Lower lobe of right lung (tissue), 2 donors: ENCODE results near the gene NPTN. TPM values are rescaled to one million over a fixed set of nuclear protein-coding genes. Genes with fewer than 3 reads are reported as not detected.

ENCODE experiments used
- ATAC-seq, 2 donors: fragments of 200-7000 bp; cut with Tn5 transposase; one replicate each; pipeline ENCODE4 v1.9.1; 2020 to 2022; ENCODE audit warnings: mild to moderate bottlenecking in 2 of 2, moderate library complexity in 2 of 2
- DNase-seq: peaks from one replicate; pipeline ENCODE4 v3.0.0-alpha.2; 2020
- H3K27ac ChIP-seq: fragments of 200-600 bp; one replicate; pipeline ENCODE4 v1.8.0; 2022
- H3K27me3 ChIP-seq: fragments of 200-600 bp; one replicate; pipeline ENCODE4 v1.8.0; 2022; ENCODE audit warnings: low read depth
- H3K36me3 ChIP-seq: fragments of 200-600 bp; one replicate; pipeline ENCODE4 v1.8.0; 2022; ENCODE audit warnings: mild to moderate bottlenecking
- H3K4me1 ChIP-seq: fragments of 200-600 bp; one replicate; pipeline ENCODE4 v1.8.0; 2022
- H3K4me3 ChIP-seq: fragments of 200-600 bp; one replicate; pipeline ENCODE4 v1.8.0; 2022; ENCODE audit warnings: mild to moderate bottlenecking
- H3K9me3 ChIP-seq: fragments of 200-600 bp; one replicate; pipeline ENCODE4 v1.8.0; 2022
- intact Hi-C: fragments of 100-400 bp; cut with DNase I; formaldehyde crosslinking; loops from one replicate; pipeline ENCODE4 v1.11.0; 2022
- total RNA-seq: library from RNA; stranded (reverse); fragmentation: NEBNext Ultra II Directional; extraction: Animal tissue kit (Norgen Biotek cat#: 25700); gene quantifications from one replicate; pipeline ENCODE4 v1.2.1, GENCODE V29; 2021
- TF ChIP-seq, protein P1 (sequence below): fragments of 200-600 bp; IDR thresholded peaks from one replicate; pipeline ENCODE4 v1.8.0; 2022; ENCODE audit warnings: antibody characterized with exemption, mild to moderate bottlenecking
- donor health status: DM: no; HTN: yes; CAD: no; lungs with severe emphysema.

Gene NPTN
- total RNA-seq, 1 donor from 2014 or later, result 138 TPM

GRCh38 chr15:73524919-73525318 is 108.3 kb downstream of the NPTN start:
- intact Hi-C loops, result no loop called here
- TF ChIP-seq, protein P1, sequence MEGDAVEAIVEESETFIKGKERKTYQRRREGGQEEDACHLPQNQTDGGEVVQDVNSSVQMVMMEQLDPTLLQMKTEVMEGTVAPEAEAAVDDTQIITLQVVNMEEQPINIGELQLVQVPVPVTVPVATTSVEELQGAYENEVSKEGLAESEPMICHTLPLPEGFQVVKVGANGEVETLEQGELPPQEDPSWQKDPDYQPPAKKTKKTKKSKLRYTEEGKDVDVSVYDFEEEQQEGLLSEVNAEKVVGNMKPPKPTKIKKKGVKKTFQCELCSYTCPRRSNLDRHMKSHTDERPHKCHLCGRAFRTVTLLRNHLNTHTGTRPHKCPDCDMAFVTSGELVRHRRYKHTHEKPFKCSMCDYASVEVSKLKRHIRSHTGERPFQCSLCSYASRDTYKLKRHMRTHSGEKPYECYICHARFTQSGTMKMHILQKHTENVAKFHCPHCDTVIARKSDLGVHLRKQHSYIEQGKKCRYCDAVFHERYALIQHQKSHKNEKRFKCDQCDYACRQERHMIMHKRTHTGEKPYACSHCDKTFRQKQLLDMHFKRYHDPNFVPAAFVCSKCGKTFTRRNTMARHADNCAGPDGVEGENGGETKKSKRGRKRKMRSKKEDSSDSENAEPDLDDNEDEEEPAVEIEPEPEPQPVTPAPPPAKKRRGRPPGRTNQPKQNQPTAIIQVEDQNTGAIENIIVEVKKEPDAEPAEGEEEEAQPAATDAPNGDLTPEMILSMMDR, result no peak
- H3K27me3 ChIP-seq, result no peaks in the 10 kb centered on the region
- H3K4me1 ChIP-seq, result no peaks in the 10 kb centered on the region
- H3K27ac ChIP-seq, result no peak overlapping the region
- ATAC-seq, result no peak
- H3K36me3 ChIP-seq, result no peaks in the 10 kb centered on the region
- no peaks in the 10 kb centered on the region for H3K9me3 ChIP-seq
- H3K4me3 ChIP-seq, result no peak overlapping the region
- no peak for DNase-seq

DNA sequence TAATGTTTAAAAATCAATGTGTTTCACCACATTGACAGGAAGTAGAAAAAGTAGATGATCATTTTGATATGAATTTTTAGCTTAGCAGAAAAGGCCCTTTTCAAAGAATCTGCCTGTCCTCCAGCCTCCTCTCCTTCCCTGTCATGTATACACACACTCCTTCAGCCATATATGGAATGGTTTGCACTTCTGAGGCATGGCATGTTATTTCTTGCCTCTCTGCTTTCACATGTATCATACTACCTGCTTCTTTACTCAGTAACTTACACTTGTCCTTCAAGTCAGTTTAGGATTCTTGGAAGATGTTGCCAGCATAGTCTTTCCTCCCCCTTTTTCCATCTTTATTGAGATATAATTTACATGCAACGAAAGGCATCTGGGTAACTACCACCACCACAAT is 111.2 kb downstream of the NPTN start:
- no peak overlapping the region for H3K4me3 ChIP-seq
- no peak overlapping the region for H3K27ac ChIP-seq
- H3K27me3 ChIP-seq, result no peaks in the 10 kb centered on the region
- DNase-seq (no peak), ATAC-seq (no peak)
- no peaks in the 10 kb centered on the region for H3K4me1 ChIP-seq
- H3K36me3 ChIP-seq, result no peaks in the 10 kb centered on the region
- TF ChIP-seq, protein P1, result no peak
- intact Hi-C loops, result no loop called here
- no peaks in the 10 kb centered on the region for H3K9me3 ChIP-seq

GRCh38 chr15:73518876-73519733 is 114.1 kb downstream of the NPTN start:
- Histone ChIP-seq H3K4me1 (no peaks in the 10 kb centered on the region), H3K9me3 (no peaks in the 10 kb centered on the region), H3K27ac (no peak overlapping the region), H3K4me3 (no peak overlapping the region), H3K36me3 (no peaks in the 10 kb centered on the region), H3K27me3 (no peaks in the 10 kb centered on the region)
- intact Hi-C loops, result no loop called here
- TF ChIP-seq, protein P1, result no peak
- no peak for DNase-seq
- ATAC-seq, result no peak

- no peak for DNase-seq
- no peaks in the 10 kb centered on the region for H3K4me1 ChIP-seq
- intact Hi-C loops, result no loop called here
- no peak overlapping the region for H3K27ac ChIP-seq
- no peaks in the 10 kb centered on the region for H3K36me3 ChIP-seq
- H3K27me3 ChIP-seq, result no peaks in the 10 kb centered on the region
- no peak for ATAC-seq
- no peak overlapping the region for H3K4me3 ChIP-seq
- TF ChIP-seq, protein P1, result no peak
- H3K9me3 ChIP-seq, result no peaks in the 10 kb centered on the region
Observed at GRCh38 chr15:73518180-73518862, 114.9 kb downstream of the NPTN start.

- TF ChIP-seq, protein P1, result no peak
- intact Hi-C loops, result no loop called here
Observed at GRCh38 chr15:73517566-73517965, 115.6 kb downstream of the NPTN start.

More at GRCh38 chr15:73517566-73517965, 115.6 kb downstream of the NPTN start:
- no peaks in the 10 kb centered on the region for H3K36me3 ChIP-seq
- H3K27ac ChIP-seq, result no peak overlapping the region
- DNase-seq (no peak), ATAC-seq (no peak)
- no peak overlapping the region for H3K4me3 ChIP-seq
- no peaks in the 10 kb centered on the region for H3K4me1 ChIP-seq
- no peaks in the 10 kb centered on the region for H3K9me3 ChIP-seq
- no peaks in the 10 kb centered on the region for H3K27me3 ChIP-seq
